Loucy (cell line): ENCODE results near the gene MIGA2.

Source experiments
- H2AFZ ChIP-seq: fragments of 200-600 bp; sonication (generic); 2 replicates; pipeline ENCODE4 v1.6.0; 2016; ENCODE audit warnings: antibody characterized with exemption, mild to moderate bottlenecking, low read length, moderate library complexity
- H3F3A ChIP-seq: fragments of 200-600 bp; 2 replicates; pipeline ENCODE4 v1.6.0; 2016; ENCODE audit warnings: antibody characterized with exemption, low read depth, mild to moderate bottlenecking
- H3K27me3 ChIP-seq: fragments of 200-600 bp; sonication (generic); 2 replicates; pipeline ENCODE4 v1.6.1; 2014; ENCODE audit warnings: low read length, mild to moderate bottlenecking; ENCODE audit not compliant: insufficient read depth, poor library complexity, severe bottlenecking
- H3K36me3 ChIP-seq: fragments of 200-600 bp; sonication (generic); 2 replicates; pipeline ENCODE4 v1.6.1; 2016; ENCODE audit warnings: low read length; ENCODE audit not compliant: insufficient read depth
- H3K4me1 ChIP-seq: fragments of 200-600 bp; sonication (generic); 2 replicates; pipeline ENCODE4 v1.5.1; 2014; ENCODE audit warnings: low read length, mild to moderate bottlenecking; ENCODE audit not compliant: insufficient read depth, poor library complexity, severe bottlenecking
- H3K4me2 ChIP-seq: fragments of 200-600 bp; sonication (generic); 2 replicates; pipeline ENCODE4 v1.6.0; 2014; ENCODE audit warnings: antibody characterized with exemption, low read length, low read depth, mild to moderate bottlenecking; ENCODE audit not compliant: poor library complexity, severe bottlenecking
- H3K4me3 ChIP-seq: fragments of 200-600 bp; sonication (generic); 2 replicates; pipeline ENCODE4 v1.5.1; 2014; ENCODE audit warnings: low read length, mild to moderate bottlenecking, mixed read lengths; ENCODE audit not compliant: poor library complexity, severe bottlenecking
- H3K79me2 ChIP-seq: fragments of 200-600 bp; sonication (generic); 2 replicates; pipeline ENCODE4 v1.6.1; 2014; ENCODE audit warnings: low read length; ENCODE audit not compliant: insufficient read depth
- H3K9ac ChIP-seq: fragments of 200-600 bp; sonication (generic); 2 replicates; pipeline ENCODE4 v1.6.0; 2014; ENCODE audit warnings: mild to moderate bottlenecking, low read depth, low read length, moderate library complexity; ENCODE audit not compliant: poor library complexity, severe bottlenecking
- H3K9me2 ChIP-seq: fragments of 200-600 bp; sonication (generic); replicated peaks from 2 replicates; pipeline ENCODE4 v1.6.1; 2016; ENCODE audit warnings: low read depth, low read length, mixed read lengths
- H3K9me3 ChIP-seq: fragments of 200-600 bp; sonication (generic); 2 replicates; pipeline ENCODE4 v1.6.1; 2014; ENCODE audit warnings: mild to moderate bottlenecking, antibody characterized with exemption, low read length, low read depth; ENCODE audit not compliant: insufficient read depth
- H4K20me1 ChIP-seq: fragments of 200-600 bp; sonication (generic); 2 replicates; pipeline ENCODE4 v1.6.0; 2014; ENCODE audit warnings: antibody characterized with exemption, low read length, mild to moderate bottlenecking; ENCODE audit not compliant: insufficient read depth, poor library complexity, severe bottlenecking
- EZH2phosphoT487 ChIP-seq: fragments of 200-600 bp; IDR thresholded peaks from 2 replicates; pipeline ENCODE4 v1.6.1; 2018; ENCODE audit warnings: antibody characterized with exemption, mild to moderate bottlenecking, moderate library complexity, borderline replicate concordance
- TF ChIP-seq, protein P1 (sequence below): fragments of 200-600 bp; sonication (generic); conservative IDR thresholded peaks from 2 replicates; pipeline ENCODE4 v1.5.1; 2014; ENCODE audit warnings: mild to moderate bottlenecking, antibody characterized with exemption, low read length

MIGA2 gene

DNA sequence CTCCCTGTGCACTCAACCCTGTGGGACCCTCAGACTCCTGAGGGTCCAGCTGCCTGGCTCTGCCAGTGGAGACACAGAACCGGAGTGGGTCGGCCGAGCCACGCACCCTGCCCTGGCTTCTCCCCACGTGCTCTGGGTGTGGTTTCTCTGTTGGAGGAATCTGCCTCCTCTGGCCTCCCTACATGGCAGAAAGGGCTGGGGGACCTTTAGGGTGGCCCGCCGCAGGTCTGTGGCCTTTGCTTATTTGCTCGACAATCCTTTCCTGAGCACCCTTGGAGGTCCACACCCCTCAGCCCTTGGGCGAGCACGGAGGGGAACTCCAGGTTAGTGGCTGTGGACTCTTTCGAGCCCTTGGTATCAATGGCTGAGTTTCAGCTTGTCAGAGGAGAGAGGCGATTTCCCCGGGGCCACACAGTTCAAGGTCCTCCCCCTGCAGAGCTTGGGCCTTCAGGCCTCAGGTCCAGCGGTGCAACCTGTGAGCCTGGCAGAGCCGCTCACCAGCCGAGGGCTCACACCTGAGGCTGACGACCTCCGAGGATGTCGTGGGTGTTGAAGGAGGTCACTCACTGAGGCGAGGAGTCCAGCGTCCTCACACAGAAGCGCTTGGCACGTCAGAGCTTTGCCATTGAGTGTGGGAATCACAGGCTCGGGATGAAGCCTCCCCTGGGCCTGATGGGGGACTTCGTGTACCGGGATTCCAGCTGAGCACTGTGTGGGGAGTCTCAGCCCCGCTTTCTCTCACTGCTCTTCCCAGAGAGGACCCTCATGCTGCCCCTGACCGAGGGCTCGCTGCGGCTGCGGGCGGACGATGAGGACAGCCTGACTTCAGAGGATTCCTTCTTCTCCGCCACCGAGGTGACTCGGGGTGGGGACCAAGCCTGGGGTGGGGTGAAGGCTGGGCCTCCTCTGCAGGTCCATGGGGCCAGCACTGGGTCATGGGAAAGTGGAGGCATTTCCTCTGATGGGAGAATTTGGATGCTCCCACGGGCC, 23.7 kb downstream of the MIGA2 start:
- Histone ChIP-seq H3K9ac (no peak overlapping the region), H3K79me2 (no peaks in the 10 kb centered on the region), H3K4me1 (no peaks in the 10 kb centered on the region), H2AFZ (no peak overlapping the region), H3K9me3 (no peaks in the 10 kb centered on the region), H3F3A (no peaks in the 10 kb centered on the region), H3K4me2 (no peak overlapping the region), H3K36me3 (no peaks in the 10 kb centered on the region; the same call in 1 of the 2 replicates), H3K4me3 (no peak overlapping the region), H3K9me2 (no peaks in the 10 kb centered on the region), H4K20me1 (no peaks in the 10 kb centered on the region), H3K27me3 (no peaks in the 10 kb centered on the region)
- no peak for TF ChIP-seq EZH2phosphoT487
- TF ChIP-seq, protein P1, sequence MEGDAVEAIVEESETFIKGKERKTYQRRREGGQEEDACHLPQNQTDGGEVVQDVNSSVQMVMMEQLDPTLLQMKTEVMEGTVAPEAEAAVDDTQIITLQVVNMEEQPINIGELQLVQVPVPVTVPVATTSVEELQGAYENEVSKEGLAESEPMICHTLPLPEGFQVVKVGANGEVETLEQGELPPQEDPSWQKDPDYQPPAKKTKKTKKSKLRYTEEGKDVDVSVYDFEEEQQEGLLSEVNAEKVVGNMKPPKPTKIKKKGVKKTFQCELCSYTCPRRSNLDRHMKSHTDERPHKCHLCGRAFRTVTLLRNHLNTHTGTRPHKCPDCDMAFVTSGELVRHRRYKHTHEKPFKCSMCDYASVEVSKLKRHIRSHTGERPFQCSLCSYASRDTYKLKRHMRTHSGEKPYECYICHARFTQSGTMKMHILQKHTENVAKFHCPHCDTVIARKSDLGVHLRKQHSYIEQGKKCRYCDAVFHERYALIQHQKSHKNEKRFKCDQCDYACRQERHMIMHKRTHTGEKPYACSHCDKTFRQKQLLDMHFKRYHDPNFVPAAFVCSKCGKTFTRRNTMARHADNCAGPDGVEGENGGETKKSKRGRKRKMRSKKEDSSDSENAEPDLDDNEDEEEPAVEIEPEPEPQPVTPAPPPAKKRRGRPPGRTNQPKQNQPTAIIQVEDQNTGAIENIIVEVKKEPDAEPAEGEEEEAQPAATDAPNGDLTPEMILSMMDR, result no peak

DNA sequence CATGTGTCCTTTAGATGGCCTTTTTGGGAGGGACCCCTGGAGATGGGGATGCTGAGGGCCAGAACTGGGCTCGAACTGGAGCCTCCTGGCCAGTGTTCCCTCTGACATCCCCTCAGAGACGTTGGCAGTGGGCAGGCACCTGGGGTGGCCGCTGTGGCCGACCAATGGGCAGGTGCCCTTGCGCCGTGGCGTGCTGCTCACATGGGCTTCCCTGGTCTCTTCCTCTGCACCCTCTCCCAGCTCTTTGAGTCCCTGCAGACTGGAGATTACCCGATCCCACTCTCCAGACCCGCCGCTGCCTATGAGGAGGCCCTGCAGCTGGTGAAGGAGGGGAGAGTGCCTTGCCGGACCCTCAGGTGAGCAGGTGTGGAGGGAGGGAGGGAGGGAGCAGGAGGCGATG, 24.6 kb downstream of the MIGA2 start:
- Histone ChIP-seq H3K4me3 (no peak overlapping the region), H4K20me1 (no peaks in the 10 kb centered on the region)

DNA sequence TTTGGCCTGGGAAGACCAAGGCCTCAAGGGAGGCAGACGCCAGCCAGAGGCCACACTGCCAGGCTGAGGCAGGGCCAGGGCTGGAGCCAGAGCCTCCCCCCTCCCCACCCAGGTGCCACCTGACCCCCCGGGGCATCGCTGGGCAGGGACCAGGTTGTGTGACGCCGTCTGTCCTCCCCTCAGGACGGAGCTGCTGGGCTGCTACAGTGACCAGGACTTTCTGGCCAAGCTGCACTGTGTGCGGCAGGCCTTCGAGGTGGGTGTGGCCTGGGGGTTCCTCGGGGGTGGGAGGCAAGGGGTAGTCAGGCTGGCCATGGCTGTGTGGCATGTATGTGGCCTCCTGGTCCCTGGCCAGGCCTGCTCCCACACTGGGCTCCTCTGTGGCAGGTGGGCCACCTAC, 26.6 kb downstream of the MIGA2 start:
- no peaks in the 10 kb centered on the region; the same call in 1 of the 2 replicates for H3K36me3 ChIP-seq
- H2AFZ ChIP-seq, result no peak overlapping the region
- no peak overlapping the region for H3K4me2 ChIP-seq
- H3K4me1 ChIP-seq, result peaks cover 8% of the 10 kb centered on the region
- TF ChIP-seq, protein P1, result no peak
- no peak for TF ChIP-seq EZH2phosphoT487
- no peaks in the 10 kb centered on the region for H3K27me3 ChIP-seq
- H3K4me3 ChIP-seq, result no peak overlapping the region
- no peaks in the 10 kb centered on the region for H3K79me2 ChIP-seq
- no peaks in the 10 kb centered on the region for H3F3A ChIP-seq
- H3K9me2 ChIP-seq, result no peaks in the 10 kb centered on the region
- no peaks in the 10 kb centered on the region for H4K20me1 ChIP-seq
- H3K9me3 ChIP-seq, result no peaks in the 10 kb centered on the region
- no peak overlapping the region for H3K9ac ChIP-seq

More for the DNA sequence above, 24.6 kb downstream of the MIGA2 start:
- Histone ChIP-seq H3K27me3 (no peaks in the 10 kb centered on the region), H3K4me1 (no peaks in the 10 kb centered on the region), H3K4me2 (no peak overlapping the region), H3K9me3 (no peaks in the 10 kb centered on the region), H3K36me3 (no peaks in the 10 kb centered on the region; the same call in 1 of the 2 replicates), H3K79me2 (no peaks in the 10 kb centered on the region), H3K9me2 (no peaks in the 10 kb centered on the region), H3F3A (no peaks in the 10 kb centered on the region), H3K9ac (no peak overlapping the region), H2AFZ (no peak overlapping the region)
- TF ChIP-seq, protein P1, result no peak
